Measurements from ENCODE around the gene RPL14. TPM values are rescaled to one million over a fixed set of nuclear protein-coding genes. Genes with fewer than 3 reads are reported as not detected.

The RPL14 gene
- total RNA-seq, 1 donor from 2014 or later: 659 TPM

DNA sequence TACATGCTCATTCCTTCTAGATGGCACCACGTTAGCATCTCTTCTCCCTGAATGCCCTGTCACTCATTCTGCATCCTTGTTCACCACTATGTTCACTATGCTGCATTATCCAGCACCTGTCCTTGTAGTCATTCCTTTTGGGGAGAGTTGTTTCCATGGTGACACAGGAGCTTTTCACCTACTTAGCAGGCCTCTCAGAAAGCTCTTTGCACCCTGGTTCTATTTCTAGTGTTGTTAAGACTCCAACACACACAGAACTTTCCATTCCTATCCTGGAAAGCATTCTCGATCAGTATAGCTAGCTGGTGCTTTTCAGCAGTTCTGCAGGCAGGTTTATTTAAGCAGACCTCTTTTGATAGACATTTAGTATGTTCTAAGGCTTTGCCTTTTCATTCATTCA lies 6.7 kb upstream of the RPL14 start:
- Histone ChIP-seq H3K4me3 (ENCODE audit: low read depth, low read length) (no peak overlapping the region), H3K36me3 (ENCODE audit: control insufficient read depth, insufficient read depth, low read length) (no peaks in the 10 kb centered on the region), H3K27me3 (ENCODE audit: control insufficient read depth, insufficient read depth, low read length) (no peaks in the 10 kb centered on the region)
- FAIRE-seq (no peak), DNase-seq (ENCODE audit: low read depth) (no peak)
- TF ChIP-seq, protein P1, sequence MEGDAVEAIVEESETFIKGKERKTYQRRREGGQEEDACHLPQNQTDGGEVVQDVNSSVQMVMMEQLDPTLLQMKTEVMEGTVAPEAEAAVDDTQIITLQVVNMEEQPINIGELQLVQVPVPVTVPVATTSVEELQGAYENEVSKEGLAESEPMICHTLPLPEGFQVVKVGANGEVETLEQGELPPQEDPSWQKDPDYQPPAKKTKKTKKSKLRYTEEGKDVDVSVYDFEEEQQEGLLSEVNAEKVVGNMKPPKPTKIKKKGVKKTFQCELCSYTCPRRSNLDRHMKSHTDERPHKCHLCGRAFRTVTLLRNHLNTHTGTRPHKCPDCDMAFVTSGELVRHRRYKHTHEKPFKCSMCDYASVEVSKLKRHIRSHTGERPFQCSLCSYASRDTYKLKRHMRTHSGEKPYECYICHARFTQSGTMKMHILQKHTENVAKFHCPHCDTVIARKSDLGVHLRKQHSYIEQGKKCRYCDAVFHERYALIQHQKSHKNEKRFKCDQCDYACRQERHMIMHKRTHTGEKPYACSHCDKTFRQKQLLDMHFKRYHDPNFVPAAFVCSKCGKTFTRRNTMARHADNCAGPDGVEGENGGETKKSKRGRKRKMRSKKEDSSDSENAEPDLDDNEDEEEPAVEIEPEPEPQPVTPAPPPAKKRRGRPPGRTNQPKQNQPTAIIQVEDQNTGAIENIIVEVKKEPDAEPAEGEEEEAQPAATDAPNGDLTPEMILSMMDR (IDR thresholded peaks at IDR 0.05; ENCODE audit: insufficient read depth, low read length, severe bottlenecking): no peak

DNA sequence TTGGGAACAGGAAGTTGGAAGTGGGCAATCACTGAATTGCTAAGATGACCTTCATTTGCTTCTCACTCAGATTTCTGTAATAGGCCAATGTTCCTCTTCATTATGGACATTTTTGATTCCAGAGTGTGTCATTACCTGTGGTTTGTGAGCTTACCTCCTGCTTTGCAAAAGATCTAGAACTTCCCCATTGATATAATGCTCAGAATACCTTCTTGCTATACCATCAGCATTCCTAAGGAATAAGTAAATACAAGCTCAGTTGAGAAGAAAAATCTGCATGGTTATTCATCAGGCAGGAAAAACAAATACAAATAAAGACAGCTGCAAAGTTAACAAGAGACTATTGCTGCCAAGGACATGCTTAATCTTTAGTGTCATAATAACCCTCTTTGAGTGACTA lies 5.6 kb upstream of the RPL14 start:
- FAIRE-seq (no peak), DNase-seq (ENCODE audit: low read depth) (peak; percentile 69)
- TF ChIP-seq, protein P1 (IDR thresholded peaks at IDR 0.05; ENCODE audit: insufficient read depth, low read length, severe bottlenecking): no peak
- H3K27me3 ChIP-seq (ENCODE audit: control insufficient read depth, insufficient read depth, low read length): no peaks in the 10 kb centered on the region
- no peak overlapping the region for H3K4me3 ChIP-seq (ENCODE audit: low read depth, low read length)
- H3K36me3 ChIP-seq (ENCODE audit: control insufficient read depth, insufficient read depth, low read length): no peaks in the 10 kb centered on the region

DNA sequence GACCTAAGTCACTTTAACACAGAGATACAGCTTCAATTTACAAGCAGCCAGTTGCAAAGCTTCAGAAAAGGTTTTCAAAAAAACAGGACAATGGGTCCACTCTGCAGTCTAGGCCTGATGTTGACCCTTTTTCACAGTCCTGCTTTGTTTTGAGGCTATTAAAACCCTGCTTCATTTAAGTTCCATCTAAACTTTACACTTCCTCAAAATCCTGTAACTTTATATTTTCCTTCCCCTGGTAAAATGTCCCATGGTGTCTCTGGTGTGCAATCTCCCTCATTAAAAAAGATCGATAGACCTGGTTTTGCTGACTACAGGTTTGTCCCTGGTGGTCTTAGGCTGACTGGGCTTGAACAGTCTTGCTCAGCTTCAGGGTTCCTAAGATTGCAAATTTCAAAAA lies 5.1 kb upstream of the RPL14 start:
- DNase-seq (ENCODE audit: low read depth): no peak
- TF ChIP-seq, protein P1 (IDR thresholded peaks at IDR 0.05; ENCODE audit: insufficient read depth, low read length, severe bottlenecking): no peak
- H3K36me3 ChIP-seq (ENCODE audit: control insufficient read depth, insufficient read depth, low read length): no peaks in the 10 kb centered on the region
- FAIRE-seq: no peak
- peak overlapping the region; percentile 67 for H3K4me3 ChIP-seq (ENCODE audit: low read depth, low read length)
- H3K27me3 ChIP-seq (ENCODE audit: control insufficient read depth, insufficient read depth, low read length): no peaks in the 10 kb centered on the region

- Histone ChIP-seq H3K27me3 (ENCODE audit: control insufficient read depth, insufficient read depth, low read length) (no peaks in the 10 kb centered on the region), H3K4me3 (ENCODE audit: low read depth, low read length) (peak overlapping the region; percentile 67), H3K36me3 (ENCODE audit: control insufficient read depth, insufficient read depth, low read length) (no peaks in the 10 kb centered on the region)
- TF ChIP-seq, protein P1 (IDR thresholded peaks at IDR 0.05; ENCODE audit: insufficient read depth, low read length, severe bottlenecking): no peak
- DNase-seq (ENCODE audit: low read depth) (no peak), FAIRE-seq (no peak)
These were observed 4.6 kb upstream of the RPL14 start for GRCh38 chr3:40452562-40452875.

- Histone ChIP-seq H3K36me3 (ENCODE audit: control insufficient read depth, insufficient read depth, low read length) (peaks cover under 1% of the 10 kb centered on the region), H3K4me3 (ENCODE audit: low read depth, low read length) (peak overlapping the region; percentile 67), H3K27me3 (ENCODE audit: control insufficient read depth, insufficient read depth, low read length) (no peaks in the 10 kb centered on the region)
- TF ChIP-seq, protein P1 (IDR thresholded peaks at IDR 0.05; ENCODE audit: insufficient read depth, low read length, severe bottlenecking): no peak
- FAIRE-seq (peak; percentile 93), DNase-seq (ENCODE audit: low read depth) (peak; percentile 98)
These were observed 4.0 kb upstream of the RPL14 start for GRCh38 chr3:40452876-40453730.

DNA sequence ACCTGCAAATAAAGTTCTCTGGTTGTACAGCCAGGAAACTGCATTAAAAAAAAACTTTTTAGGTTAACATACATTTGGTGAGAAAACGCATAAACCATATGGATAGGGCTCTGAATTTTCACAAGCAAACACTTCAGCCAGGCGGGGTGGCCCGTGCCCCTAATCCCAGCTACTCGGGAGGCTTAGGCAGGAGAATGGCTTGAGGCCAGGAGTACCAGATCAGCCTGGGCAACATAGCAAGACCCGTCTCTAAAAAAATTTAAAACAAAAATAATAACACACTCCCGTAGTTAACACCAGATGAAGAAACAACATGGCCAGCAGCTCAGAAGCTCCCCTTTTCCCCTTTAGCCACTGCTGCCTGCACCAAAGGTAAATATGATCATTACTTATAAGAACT lies 3.2 kb upstream of the RPL14 start:
- FAIRE-seq (no peak), DNase-seq (ENCODE audit: low read depth) (no peak)
- Histone ChIP-seq H3K27me3 (ENCODE audit: control insufficient read depth, insufficient read depth, low read length) (no peaks in the 10 kb centered on the region), H3K36me3 (ENCODE audit: control insufficient read depth, insufficient read depth, low read length) (peaks cover 7% of the 10 kb centered on the region), H3K4me3 (ENCODE audit: low read depth, low read length) (no peak overlapping the region)
- TF ChIP-seq, protein P1 (IDR thresholded peaks at IDR 0.05; ENCODE audit: insufficient read depth, low read length, severe bottlenecking): no peak
